Measurements from ENCODE around the gene LRRC4C.

LRRC4C gene

DNA sequence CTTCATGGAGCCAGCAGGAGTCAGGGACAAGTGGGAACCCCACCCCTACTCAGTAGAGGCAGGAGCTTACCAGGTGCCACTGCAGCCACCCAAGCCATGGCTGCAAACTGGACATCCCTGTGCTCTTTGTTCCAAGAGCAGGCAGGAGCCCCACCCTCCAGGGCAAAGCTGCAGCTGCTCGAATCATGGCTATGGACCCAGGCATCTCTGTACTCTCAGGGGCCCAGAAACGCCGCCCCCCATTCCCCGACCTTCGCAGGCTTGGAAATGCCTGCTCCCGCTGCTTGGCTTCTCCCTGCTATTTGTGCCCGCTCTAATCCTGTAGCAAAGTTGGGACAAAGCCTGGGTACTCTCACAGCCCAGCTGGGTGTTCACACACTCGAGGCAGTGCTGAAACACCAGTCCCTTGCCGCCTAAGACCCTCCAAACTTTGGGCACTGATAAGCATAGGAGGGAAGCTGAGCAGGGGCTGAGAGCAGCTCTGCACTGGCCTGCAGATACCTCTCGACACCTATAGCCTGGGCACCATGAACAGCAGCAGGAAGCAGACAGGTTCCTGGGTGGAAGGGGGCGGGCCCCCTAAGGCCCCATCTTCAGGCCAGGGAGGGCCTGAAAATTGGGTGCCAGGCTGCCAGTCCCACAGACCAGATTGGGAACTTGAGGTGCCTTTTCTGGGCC lies 402.4 kb downstream of the LRRC4C start:
- Histone ChIP-seq H3K36me3 (ENCODE audit: control insufficient read depth, insufficient read depth, low read length) (no peaks in the 10 kb centered on the region), H3K9me3 (ENCODE audit: control insufficient read depth, low read length) (no peaks in the 10 kb centered on the region), H3K4me1 (ENCODE audit: control insufficient read depth, insufficient read depth, low read length) (no peaks in the 10 kb centered on the region), H3K4me3 (ENCODE audit: insufficient read depth, low read depth, low read length) (no peak overlapping the region), H3K27ac (ENCODE audit: insufficient read depth, low read depth, low read length, poor library complexity, severe bottlenecking) (no peak overlapping the region), H3K27me3 (ENCODE audit: control insufficient read depth, insufficient read depth, low read length, poor library complexity, severe bottlenecking) (no peaks in the 10 kb centered on the region)
- 89 to 93% methylated on average over 11 of the region's 11 CpGs for WGBS, 2 experiments

DNA sequence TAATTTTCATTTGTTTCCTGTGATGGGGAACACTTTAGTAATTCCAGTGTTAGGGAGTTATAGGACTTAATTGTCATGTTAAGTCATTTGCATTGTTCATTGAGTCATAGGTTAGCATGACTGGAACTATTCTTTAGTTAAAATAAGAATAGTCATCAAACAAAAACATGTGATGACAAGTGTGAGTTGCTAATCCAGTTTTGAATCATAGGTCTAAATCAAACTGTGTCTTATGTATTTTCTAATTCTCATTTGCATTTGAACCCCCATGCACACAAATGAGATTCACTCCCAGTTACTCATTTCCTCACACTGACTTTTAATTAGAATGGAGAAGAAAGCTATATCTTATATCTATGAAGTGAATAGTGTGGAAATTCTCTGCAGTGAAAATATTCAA lies 405.6 kb downstream of the LRRC4C start:
- no peak overlapping the region for H3K27ac ChIP-seq (ENCODE audit: insufficient read depth, low read depth, low read length, poor library complexity, severe bottlenecking)
- H3K9me3 ChIP-seq (ENCODE audit: control insufficient read depth, low read length) = no peaks in the 10 kb centered on the region
- H3K36me3 ChIP-seq (ENCODE audit: control insufficient read depth, insufficient read depth, low read length) = no peaks in the 10 kb centered on the region
- no peaks in the 10 kb centered on the region for H3K4me1 ChIP-seq (ENCODE audit: control insufficient read depth, insufficient read depth, low read length)
- no peaks in the 10 kb centered on the region for H3K27me3 ChIP-seq (ENCODE audit: control insufficient read depth, insufficient read depth, low read length, poor library complexity, severe bottlenecking)
- no peak overlapping the region for H3K4me3 ChIP-seq (ENCODE audit: insufficient read depth, low read depth, low read length)

DNA sequence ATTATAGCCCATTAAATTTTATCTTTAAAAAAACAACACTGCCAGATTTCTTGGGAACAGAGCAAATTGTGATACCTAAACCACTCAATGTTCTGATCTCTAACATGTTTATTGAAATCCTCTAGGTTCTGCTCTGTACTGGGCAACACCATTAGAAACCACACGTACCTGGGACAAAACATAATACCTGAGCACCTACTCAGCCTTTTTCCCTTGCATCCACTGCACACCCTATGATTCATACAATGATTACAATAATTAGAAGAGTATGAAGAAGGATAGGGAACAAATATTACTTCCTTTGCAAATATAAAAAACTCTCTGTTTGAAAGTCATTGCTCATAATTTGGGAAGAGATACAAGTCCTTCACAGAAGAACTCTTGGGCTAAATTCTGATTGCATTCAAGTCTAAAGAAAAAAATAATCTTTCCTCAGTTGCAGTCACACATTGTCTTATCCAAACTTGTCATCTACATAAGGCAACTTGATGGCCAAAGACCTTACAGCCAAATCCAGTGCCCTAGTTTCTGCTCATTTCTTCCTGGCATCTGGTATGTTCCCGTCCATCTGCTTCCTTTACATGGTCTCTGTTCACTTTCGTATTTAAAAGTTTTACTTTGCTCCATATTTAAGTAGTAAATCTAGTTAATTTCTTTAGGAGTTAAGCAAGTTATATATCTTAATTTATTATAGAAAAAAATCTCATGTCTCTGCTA lies 407.4 kb downstream of the LRRC4C start:
- Histone ChIP-seq H3K9me3 (ENCODE audit: control insufficient read depth, low read length) (no peaks in the 10 kb centered on the region), H3K36me3 (ENCODE audit: control insufficient read depth, insufficient read depth, low read length) (no peaks in the 10 kb centered on the region), H3K27ac (ENCODE audit: insufficient read depth, low read depth, low read length, poor library complexity, severe bottlenecking) (no peak overlapping the region), H3K27me3 (ENCODE audit: control insufficient read depth, insufficient read depth, low read length, poor library complexity, severe bottlenecking) (no peaks in the 10 kb centered on the region), H3K4me3 (ENCODE audit: insufficient read depth, low read depth, low read length) (no peak overlapping the region), H3K4me1 (ENCODE audit: control insufficient read depth, insufficient read depth, low read length) (no peaks in the 10 kb centered on the region)
- 90 to 95% methylated on average over 2 of the region's 3 CpGs for WGBS, 2 experiments

GRCh38 chr11:41050791-41051190 lies 408.7 kb downstream of the LRRC4C start:
- H3K27ac ChIP-seq (ENCODE audit: insufficient read depth, low read depth, low read length, poor library complexity, severe bottlenecking) = no peak overlapping the region
- no peaks in the 10 kb centered on the region for H3K36me3 ChIP-seq (ENCODE audit: control insufficient read depth, insufficient read depth, low read length)
- no peaks in the 10 kb centered on the region for H3K27me3 ChIP-seq (ENCODE audit: control insufficient read depth, insufficient read depth, low read length, poor library complexity, severe bottlenecking)
- no peaks in the 10 kb centered on the region for H3K4me1 ChIP-seq (ENCODE audit: control insufficient read depth, insufficient read depth, low read length)
- H3K4me3 ChIP-seq (ENCODE audit: insufficient read depth, low read depth, low read length) = no peak overlapping the region
- no peaks in the 10 kb centered on the region for H3K9me3 ChIP-seq (ENCODE audit: control insufficient read depth, low read length)

DNA sequence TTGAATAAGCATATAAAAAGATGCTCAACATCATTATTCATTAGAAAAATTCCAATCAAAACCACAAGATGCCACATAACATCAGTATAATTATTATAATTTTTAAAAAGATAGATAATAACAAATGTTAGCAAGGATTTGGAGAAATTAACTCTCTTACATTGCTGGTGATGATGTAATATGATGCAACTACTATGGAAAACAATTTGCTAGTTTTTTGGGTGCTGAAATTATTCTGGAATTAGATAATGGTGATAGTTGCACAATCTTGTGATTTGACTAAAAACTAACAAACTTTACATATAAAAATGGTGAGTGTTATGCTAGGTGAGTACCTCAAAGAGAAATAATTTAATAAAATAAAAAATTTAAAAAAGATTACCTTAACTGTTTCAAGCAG lies 412.2 kb downstream of the LRRC4C start:
- Histone ChIP-seq H3K27me3 (ENCODE audit: control insufficient read depth, insufficient read depth, low read length, poor library complexity, severe bottlenecking) (no peaks in the 10 kb centered on the region), H3K36me3 (ENCODE audit: control insufficient read depth, insufficient read depth, low read length) (no peaks in the 10 kb centered on the region), H3K4me1 (ENCODE audit: control insufficient read depth, insufficient read depth, low read length) (no peaks in the 10 kb centered on the region), H3K27ac (ENCODE audit: insufficient read depth, low read depth, low read length, poor library complexity, severe bottlenecking) (no peak overlapping the region), H3K4me3 (ENCODE audit: insufficient read depth, low read depth, low read length) (no peak overlapping the region), H3K9me3 (ENCODE audit: control insufficient read depth, low read length) (no peaks in the 10 kb centered on the region)

DNA sequence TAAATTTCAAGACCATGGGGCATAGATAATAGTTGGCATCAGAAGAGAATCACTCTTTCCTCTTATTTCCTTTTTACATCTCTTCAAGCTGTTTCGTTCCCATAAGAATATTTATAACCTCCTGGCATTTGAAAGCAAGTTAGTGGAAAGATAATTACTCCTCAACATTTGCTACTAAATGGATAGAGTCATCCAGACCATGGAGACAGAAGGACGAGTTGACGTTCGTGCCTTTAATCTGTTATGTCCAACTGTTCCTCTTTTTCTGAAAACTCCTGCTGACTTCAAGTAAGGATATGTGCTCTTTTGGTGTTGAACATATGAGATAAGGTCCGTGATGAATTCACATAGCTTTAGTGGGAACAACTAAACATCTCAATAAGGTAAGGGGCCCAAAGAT lies 414.2 kb downstream of the LRRC4C start:
- 93 to 96% methylated on average over 3 to 5 of the region's 5 CpGs for WGBS, 2 experiments
- Histone ChIP-seq H3K4me3 (ENCODE audit: insufficient read depth, low read depth, low read length) (no peak overlapping the region), H3K36me3 (ENCODE audit: control insufficient read depth, insufficient read depth, low read length) (no peaks in the 10 kb centered on the region), H3K9me3 (ENCODE audit: control insufficient read depth, low read length) (no peaks in the 10 kb centered on the region), H3K4me1 (ENCODE audit: control insufficient read depth, insufficient read depth, low read length) (no peaks in the 10 kb centered on the region), H3K27ac (ENCODE audit: insufficient read depth, low read depth, low read length, poor library complexity, severe bottlenecking) (no peak overlapping the region), H3K27me3 (ENCODE audit: control insufficient read depth, insufficient read depth, low read length, poor library complexity, severe bottlenecking) (no peaks in the 10 kb centered on the region)

DNA sequence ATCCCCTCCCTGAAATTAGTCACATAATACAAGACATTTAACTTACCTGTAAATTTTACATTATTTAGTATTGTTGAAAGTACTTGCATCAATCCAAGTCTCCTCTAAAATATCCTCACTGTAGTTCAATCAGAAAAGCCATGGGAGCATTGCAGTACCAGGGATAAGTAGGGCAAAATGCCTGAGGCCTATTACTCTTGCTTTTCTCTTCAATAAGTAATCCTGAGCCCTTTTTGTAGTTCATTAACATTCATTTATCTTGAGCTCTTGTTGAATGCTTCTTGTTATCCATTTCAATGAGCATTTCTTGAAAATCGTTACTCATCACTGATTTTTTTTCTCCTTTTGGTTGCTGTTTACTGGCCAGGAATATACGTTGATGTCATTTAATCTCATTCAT lies 414.7 kb downstream of the LRRC4C start:
- no peak overlapping the region for H3K4me3 ChIP-seq (ENCODE audit: insufficient read depth, low read depth, low read length)
- 97 to 100% methylated on average over 1 to 2 of the region's 2 CpGs for WGBS, 2 experiments
- H3K9me3 ChIP-seq (ENCODE audit: control insufficient read depth, low read length) = no peaks in the 10 kb centered on the region
- no peak overlapping the region for H3K27ac ChIP-seq (ENCODE audit: insufficient read depth, low read depth, low read length, poor library complexity, severe bottlenecking)
- H3K36me3 ChIP-seq (ENCODE audit: control insufficient read depth, insufficient read depth, low read length) = no peaks in the 10 kb centered on the region
- H3K27me3 ChIP-seq (ENCODE audit: control insufficient read depth, insufficient read depth, low read length, poor library complexity, severe bottlenecking) = no peaks in the 10 kb centered on the region
- H3K4me1 ChIP-seq (ENCODE audit: control insufficient read depth, insufficient read depth, low read length) = no peaks in the 10 kb centered on the region

- Histone ChIP-seq H3K36me3 (ENCODE audit: control insufficient read depth, insufficient read depth, low read length) (no peaks in the 10 kb centered on the region), H3K27ac (ENCODE audit: insufficient read depth, low read depth, low read length, poor library complexity, severe bottlenecking) (no peak overlapping the region), H3K4me1 (ENCODE audit: control insufficient read depth, insufficient read depth, low read length) (no peaks in the 10 kb centered on the region), H3K9me3 (ENCODE audit: control insufficient read depth, low read length) (no peaks in the 10 kb centered on the region), H3K27me3 (ENCODE audit: control insufficient read depth, insufficient read depth, low read length, poor library complexity, severe bottlenecking) (no peaks in the 10 kb centered on the region), H3K4me3 (ENCODE audit: insufficient read depth, low read depth, low read length) (no peak overlapping the region)
- 100% methylated on average over 2 to 3 of the region's 3 CpGs for WGBS, 2 experiments
Observed at GRCh38 chr11:41042688-41043087, 416.8 kb downstream of the LRRC4C start.

GRCh38 chr11:41040474-41040873 lies 419.0 kb downstream of the LRRC4C start:
- Histone ChIP-seq H3K4me3 (ENCODE audit: insufficient read depth, low read depth, low read length) (no peak overlapping the region), H3K9me3 (ENCODE audit: control insufficient read depth, low read length) (no peaks in the 10 kb centered on the region), H3K27ac (ENCODE audit: insufficient read depth, low read depth, low read length, poor library complexity, severe bottlenecking) (no peak overlapping the region), H3K27me3 (ENCODE audit: control insufficient read depth, insufficient read depth, low read length, poor library complexity, severe bottlenecking) (no peaks in the 10 kb centered on the region), H3K4me1 (ENCODE audit: control insufficient read depth, insufficient read depth, low read length) (no peaks in the 10 kb centered on the region), H3K36me3 (ENCODE audit: control insufficient read depth, insufficient read depth, low read length) (no peaks in the 10 kb centered on the region)
- WGBS, 2 experiments = 77 to 91% methylated on average over 1 of the region's 1 CpG

GRCh38 chr11:41039592-41039991 lies 419.9 kb downstream of the LRRC4C start:
- Histone ChIP-seq H3K4me3 (ENCODE audit: insufficient read depth, low read depth, low read length) (no peak overlapping the region), H3K36me3 (ENCODE audit: control insufficient read depth, insufficient read depth, low read length) (no peaks in the 10 kb centered on the region), H3K9me3 (ENCODE audit: control insufficient read depth, low read length) (no peaks in the 10 kb centered on the region), H3K4me1 (ENCODE audit: control insufficient read depth, insufficient read depth, low read length) (no peaks in the 10 kb centered on the region), H3K27me3 (ENCODE audit: control insufficient read depth, insufficient read depth, low read length, poor library complexity, severe bottlenecking) (no peaks in the 10 kb centered on the region), H3K27ac (ENCODE audit: insufficient read depth, low read depth, low read length, poor library complexity, severe bottlenecking) (no peak overlapping the region)
- 80 to 86% methylated on average over 6 to 8 of the region's 8 CpGs for WGBS, 2 experiments
